GOT3 (cell line): ENCODE data around the gene ASPG.

ENCODE experiments used
- DNase-seq: peaks from one replicate; lab custom pipeline; 2025; ENCODE audit warnings: mixed read lengths; lab: John Stamatoyannopoulos, UW

Gene ASPG

GRCh38 chr14:104105071-104105821 lies 19.7 kb downstream of the ASPG start:
- DNase-seq: no peak

DNA sequence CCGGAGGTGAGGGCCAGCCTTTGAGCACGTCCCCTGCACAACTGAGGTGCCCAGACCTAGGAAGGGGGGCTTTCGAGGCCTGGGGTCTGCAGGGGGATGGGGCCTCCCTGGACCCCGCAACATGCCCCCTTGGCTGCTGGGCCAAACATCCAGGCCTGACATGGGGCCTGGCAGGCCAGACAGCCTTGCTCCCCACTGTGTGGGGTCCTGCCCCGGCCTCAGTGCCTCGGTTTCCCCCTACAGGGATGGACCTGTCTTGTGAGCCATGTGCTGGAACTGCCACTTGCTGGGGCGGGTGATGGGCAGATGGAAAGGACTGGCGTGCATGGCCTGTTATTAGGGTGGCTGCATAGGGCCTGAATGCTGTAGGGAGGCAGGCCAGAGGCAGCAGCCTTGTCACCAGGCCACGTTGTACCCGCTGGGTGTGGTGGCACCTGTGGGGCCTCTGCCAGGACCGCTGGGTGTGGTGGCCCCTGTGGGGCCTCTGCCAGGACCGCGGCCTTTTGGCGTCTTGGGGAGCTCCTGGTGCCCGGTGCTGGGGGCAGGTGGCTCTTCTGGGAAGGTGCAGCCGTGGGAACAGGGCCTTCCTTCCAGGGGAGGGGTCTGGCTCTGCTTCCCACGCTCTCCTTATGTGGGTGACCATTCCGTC lies 20.4 kb downstream of the ASPG start:
- no peak for DNase-seq

GRCh38 chr14:104106471-104106991 lies 21.0 kb downstream of the ASPG start:
- DNase-seq: no peak

DNA sequence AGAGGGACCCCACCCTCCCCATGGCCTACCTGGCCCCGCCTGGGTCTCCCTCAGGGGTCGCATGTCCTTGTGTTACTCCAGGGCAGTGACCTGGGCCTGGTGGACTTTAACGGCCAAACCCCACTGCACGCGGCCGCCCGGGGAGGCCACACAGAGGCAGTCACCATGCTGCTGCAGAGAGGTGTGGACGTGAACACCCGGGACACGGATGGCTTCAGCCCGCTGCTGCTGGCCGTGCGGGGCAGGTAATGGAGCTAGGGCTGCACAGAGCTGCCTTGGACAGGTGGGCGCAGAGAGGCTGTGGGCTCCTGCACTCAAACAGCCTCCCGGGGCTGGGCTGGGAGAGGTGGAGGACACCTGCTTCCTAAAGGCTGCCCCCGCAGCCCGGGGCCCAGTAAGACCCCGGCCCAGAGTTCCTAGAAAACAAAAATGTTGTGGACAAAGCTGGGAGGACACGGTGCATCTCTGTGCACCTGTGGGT lies 21.6 kb downstream of the ASPG start:
- DNase-seq: no peak

- no peak for DNase-seq
Measured at GRCh38 chr14:104107611-104108569, 22.4 kb downstream of the ASPG start.

DNA sequence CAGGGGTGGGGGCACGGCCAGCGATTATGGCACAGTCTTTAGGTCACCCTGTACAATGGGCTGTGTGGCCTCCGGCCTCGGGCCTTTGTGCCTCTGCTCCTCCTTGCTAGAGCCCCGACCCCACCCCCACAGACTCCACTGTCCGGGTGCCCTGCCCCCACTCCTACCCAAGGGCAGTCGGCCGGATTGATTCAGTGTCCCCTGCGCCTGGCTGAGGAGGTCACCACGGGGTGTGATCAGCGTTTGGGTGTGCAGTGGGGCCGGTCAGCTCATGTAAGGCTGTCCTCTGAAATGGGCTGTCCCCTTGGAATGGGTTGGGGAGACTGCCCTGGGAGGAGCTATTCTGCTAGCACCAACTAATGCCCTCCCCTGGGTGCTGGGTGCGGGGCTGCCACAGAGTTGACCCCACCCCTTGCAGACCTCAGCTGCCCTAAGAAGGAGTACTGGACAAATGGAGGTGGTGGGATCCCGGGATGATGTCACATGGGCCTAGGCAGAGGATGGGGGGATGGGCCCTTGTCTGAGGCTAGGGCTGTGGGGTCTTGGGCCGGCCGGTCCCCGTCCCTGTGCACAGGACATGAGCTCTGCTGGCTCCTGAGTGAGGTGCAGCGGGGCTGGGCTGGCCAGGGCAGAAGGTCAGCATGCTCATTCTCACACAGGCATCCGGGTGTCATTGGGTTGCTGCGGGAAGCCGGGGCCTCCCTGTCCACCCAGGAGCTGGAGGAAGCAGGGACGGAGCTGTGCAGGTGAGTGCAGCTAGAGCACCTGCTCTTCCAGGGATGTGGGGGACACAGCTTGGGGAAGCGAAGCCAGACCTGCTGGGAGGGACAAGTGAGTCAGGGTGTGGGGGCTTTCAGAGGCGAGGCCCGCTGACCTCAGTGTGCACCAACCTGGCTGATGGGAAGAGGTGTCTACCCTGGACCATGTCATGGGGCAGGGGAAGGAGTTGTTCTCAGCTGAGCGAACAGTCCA lies 23.4 kb downstream of the ASPG start:
- DNase-seq: no peak

DNA sequence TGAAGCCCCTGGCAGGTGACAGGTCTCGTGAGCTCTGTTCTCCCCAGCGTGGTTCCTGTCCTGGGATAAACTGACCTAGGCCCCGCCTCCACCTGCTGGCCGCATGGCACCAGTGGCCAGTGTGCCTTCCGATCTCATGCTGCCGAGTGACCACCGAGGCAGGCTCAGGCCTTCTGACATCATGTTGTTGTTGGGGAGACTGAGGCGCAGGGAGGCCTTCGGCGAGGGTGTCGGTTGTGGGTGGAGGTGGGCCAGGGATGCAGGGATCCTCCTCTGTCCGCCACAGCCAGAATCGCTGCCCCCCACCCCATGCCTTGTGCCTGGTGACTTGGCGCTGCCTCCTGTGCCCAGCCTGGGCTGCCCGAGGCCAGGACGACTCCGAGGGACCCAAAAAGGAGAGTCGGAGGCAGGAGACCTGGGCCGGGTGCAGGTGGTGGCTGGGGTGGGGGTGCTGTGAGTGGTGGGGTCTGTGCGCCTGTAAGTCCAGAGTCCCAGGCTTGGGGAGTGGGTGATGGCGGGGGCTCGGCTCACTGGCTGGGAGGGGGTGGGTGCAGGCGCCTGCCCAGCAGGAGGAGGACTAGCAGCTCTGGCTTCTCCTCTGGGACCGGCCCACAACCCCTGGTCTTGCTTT lies 24.3 kb downstream of the ASPG start:
- DNase-seq: no peak

DNA sequence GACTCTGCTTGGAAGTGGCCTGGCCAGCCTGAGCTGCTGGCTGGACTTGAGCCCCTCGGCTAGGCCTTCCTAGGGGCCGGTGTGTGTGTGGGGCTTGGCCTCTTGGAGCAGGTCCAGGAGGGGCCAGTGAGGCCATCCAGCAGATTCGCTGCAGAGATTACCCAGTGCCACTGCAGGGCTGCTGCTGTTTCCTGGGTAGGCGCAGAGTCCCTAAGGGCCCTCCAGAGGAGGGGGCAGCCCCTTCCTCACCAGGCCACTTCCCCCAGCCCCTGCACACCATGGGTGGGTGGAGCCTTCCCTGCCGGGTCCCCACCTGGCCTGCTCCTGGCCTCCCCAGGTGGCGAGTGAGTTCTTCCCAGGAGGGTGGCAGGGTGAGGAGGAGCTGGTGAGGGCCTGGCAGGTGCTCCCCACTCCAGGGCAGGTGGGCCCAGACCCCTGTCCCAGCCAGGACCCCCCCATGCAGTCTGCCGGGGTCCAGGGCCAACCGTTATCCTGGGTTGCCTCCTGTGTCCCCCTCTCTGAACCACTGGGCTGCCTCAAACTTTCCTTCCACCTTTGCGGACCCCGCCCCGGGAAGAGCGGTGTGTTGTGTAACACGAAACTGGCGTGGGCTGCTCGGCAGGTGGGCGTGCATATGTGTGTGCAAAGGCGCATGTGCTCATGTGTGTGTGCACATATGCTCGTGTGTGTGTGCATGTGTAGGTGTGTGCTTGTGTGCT lies 25.1 kb downstream of the ASPG start:
- DNase-seq: no peak

DNA sequence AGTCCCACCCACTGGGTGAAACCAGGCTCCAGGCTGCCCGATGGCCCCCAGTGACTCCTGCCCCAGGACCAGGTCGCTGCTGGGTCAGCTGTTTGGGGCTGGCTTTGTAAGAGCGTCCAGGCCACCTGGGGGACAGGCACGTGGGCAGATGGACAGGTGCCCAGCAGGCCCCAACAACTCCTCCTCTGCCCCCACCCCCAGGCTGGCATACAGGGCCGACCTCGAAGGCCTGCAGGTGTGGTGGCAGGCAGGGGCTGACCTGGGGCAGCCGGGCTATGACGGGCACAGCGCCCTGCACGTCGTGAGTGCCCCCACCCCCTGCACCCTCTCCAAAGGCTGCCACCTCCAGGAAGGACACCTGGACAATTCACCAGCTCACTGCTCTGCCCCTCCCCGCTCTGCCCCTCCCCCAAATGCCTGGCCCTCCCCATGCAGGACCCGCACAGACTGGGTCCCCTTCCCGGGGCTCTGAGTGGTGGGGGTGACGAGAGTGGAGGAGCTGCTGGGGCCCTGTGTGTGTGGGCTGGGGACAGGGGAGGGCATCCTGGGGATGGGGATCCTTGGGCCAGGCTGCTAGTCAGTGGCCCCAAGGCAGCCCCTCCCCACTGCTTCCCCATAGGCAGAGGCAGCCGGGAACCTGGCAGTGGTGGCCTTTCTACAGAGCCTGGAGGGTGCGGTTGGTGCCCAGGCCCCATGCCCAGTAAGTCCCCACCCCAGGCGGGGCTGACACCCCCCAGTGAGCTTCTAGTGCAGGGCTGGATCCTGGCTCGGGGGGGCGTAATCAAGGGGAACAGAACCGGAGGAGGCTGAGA lies 26.0 kb downstream of the ASPG start:
- DNase-seq: no peak

GRCh38 chr14:104112113-104112505 lies 26.6 kb downstream of the ASPG start:
- no peak for DNase-seq

DNA sequence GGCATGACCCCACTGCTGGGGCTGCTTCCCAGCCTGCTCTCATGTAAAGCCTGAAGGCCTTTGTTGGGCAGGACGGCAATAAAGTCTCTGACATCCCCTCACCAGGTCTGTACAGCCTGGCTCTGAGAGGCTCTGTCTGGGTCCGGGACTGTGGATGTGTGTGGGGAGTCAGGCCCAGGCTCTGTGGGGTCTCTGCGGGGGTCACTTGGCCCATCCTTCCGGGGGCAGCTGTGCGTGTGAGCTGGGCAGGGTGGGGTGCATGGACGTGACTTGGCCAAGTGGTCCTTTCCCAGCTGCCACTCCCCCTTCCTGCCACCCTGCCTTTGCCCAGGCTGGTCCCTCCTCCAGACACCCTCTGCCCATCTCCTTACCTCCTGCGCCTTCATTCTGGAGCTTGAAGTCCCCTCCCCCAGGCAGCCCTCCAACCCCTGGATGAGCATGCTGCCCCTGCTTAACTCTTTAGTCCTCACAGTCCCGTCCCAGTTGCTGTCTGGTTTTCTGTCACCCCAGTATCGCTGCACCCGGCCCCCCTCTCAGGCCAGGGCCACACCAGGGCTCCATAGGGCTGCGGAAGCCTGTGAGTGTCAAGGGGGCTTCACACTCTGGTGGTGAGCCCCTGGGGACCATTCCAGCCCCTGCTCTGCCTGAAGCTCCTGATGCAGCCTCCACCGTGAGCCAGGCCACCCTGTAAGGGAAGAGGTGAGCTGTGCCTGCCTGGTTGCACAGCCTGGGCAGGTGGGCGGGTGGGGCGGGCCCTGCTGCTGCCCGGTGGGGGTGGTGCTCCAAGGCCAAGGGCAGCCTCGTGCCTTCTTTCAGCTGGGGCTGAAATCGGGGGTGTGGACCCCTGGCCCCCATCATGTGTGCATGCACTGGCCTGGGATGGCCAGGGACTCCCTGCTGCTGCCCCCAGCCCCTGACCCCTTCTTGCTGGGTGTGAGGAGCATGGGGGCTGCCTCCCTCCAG lies 27.4 kb downstream of the ASPG start:
- no peak for DNase-seq

DNA sequence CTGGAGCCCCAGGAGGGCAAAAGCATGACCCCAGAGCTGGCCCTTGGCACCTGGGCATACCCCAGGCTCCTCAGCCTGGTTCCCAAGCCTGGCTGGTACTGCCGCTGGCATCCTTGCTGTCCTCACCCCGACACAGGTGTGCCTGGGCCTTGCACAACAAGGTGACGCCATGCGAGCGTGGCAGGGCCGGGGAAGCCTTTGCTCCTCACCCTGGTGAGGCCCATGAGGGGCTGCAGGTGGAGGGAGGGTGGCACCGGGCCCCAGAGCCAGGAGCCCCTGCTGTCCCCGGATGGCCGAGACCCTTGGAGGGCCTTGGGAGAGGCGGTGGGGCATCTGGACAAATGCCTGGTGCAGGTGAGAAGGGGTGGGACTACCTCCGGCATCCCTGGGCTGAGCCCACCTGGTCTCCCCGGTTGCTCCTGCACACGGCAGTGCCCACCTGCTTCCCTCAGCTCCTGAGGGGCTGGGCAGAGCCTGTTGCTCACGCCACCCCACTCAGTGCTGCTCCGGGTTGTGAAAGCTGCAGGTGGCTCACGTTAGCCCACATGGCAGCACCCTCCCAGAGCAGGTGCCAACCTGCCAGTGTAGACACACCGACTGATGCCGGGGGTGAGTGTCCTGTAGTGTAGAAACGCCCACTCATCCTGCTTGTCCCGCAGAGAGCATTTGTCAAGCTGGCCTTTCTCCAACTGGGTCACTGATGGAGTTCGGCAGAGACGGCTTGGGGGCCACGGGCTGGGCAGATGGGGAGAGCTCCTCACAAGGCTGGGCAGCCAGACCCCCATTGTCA lies 28.3 kb downstream of the ASPG start:
- DNase-seq: no peak

DNA sequence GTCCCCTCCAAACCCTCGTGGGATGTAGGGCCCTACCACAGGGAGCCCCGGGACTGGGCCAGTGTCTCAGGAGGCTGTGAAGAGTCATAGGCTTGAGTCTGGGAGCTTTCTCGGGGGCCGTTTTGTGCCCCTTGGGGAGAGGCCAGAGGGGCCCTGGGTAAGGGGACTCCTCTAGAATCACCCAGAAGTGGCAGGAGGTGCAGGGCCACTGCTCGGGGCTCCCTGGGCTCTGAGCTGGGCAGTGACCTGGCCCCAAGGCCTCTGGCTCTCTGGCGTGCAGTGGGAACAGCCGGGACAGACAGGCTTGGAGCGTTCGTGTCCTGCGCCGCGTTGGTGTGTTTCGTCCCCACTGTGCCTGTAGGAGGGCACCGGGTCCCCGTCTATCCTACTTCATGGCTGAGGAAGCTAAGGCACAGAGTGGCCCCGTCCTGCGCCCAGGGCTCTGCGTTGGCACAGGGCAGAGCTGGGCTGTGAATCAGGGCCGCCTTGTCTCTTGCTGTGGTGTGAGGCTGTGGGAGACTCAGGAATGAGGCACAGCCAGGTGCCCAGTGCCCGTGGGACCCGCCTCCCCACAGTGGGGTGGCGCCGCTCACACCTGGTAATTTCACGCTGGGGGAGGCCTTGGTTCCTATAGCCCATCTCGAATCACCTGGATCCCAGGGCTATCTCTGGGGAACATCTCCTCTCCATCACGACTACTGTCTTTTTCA lies 29.1 kb downstream of the ASPG start:
- DNase-seq: no peak

- no peak for DNase-seq
Measured at GRCh38 chr14:104115131-104115600, 29.7 kb downstream of the ASPG start.

DNA sequence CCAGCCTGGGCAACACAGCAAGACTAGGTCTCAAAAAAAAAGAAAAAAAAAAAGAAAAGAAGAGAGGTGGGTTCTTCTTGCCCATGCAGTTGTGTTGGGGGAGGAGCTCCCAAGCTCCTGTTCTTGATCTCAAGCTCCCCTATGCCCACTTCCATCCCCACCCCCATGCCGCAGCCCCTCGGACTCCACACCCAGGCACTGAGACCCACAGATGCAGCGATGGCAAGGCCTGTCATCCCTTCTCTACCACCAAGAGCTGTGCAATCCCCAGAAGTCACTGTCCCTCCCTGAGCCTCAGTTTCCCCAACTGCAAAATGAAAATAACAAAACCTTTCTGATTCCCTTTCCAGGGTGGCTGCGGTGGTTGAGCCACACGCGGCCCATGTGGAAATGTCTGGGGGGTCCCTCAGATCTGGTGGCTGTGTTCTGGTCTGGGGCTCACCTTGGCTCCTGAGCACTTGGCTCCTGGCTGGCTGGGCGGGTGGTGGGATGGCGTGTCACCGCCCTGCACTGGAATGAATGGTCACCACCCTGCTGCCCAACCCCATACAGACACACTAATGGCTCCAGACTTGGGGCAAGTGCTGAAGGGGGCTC lies 30.3 kb downstream of the ASPG start:
- no peak for DNase-seq

GRCh38 chr14:104116288-104116755 lies 30.8 kb downstream of the ASPG start:
- DNase-seq: no peak
